ENCODE data around the gene CSTF1. TPM values are rescaled to one million over a fixed set of nuclear protein-coding genes. Genes with fewer than 3 reads are reported as not detected.

Gene CSTF1
- total and polyA plus RNA-seq, 2 experiments from 2014 or later: 15.4 to 34.8 TPM

DNA sequence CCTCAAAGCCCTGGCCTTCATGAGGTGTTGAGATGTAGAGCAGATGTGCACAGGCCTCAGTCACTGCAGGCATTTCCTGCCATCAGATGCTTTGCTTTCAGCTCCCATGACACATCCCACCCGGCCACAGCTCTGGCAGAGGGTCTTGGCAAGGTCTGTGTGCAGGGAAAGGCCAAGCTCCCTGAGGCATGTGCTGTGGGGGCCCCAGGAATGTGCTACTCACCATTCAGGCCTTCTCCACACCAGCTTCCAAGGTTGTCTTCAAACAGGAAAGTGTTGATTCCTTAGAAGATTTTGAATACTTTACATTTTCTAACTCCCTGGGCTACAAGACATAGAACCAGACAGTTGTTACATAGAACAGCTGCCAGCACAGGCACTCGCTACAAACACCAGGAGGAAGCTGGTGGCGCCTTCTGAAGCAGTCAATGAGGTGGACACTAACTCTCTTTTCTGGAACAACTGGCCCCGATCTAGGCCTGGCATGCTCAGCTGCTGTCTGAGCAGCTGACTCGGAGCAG, 47.4 kb downstream of the CSTF1 start:
- no peak overlapping the region for H3K4me3 ChIP-seq
- H3K79me2 ChIP-seq: no peaks in the 10 kb centered on the region
- H3K36me3 ChIP-seq (replicated peaks; ENCODE audit: insufficient read depth, low read depth): no peaks in the 10 kb centered on the region
- 48% methylated on average over 5 of the region's 5 CpGs for WGBS (ENCODE audit: low lambda C conversion rate, missing lambda C conversion rate)
- DNase-seq (ENCODE audit: low spot score): peak; percentile 30
- H3K4me1 ChIP-seq (ENCODE audit: insufficient read depth): peaks cover 11% of the 10 kb centered on the region
- TF ChIP-seq, protein P1, sequence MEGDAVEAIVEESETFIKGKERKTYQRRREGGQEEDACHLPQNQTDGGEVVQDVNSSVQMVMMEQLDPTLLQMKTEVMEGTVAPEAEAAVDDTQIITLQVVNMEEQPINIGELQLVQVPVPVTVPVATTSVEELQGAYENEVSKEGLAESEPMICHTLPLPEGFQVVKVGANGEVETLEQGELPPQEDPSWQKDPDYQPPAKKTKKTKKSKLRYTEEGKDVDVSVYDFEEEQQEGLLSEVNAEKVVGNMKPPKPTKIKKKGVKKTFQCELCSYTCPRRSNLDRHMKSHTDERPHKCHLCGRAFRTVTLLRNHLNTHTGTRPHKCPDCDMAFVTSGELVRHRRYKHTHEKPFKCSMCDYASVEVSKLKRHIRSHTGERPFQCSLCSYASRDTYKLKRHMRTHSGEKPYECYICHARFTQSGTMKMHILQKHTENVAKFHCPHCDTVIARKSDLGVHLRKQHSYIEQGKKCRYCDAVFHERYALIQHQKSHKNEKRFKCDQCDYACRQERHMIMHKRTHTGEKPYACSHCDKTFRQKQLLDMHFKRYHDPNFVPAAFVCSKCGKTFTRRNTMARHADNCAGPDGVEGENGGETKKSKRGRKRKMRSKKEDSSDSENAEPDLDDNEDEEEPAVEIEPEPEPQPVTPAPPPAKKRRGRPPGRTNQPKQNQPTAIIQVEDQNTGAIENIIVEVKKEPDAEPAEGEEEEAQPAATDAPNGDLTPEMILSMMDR (IDR thresholded peaks at IDR 0.05; ENCODE audit: poor library complexity): no peak
- TF ChIP-seq EZH2phosphoT487 (IDR thresholded peaks at IDR 0.05; ENCODE audit: low read depth, severe bottlenecking, unreplicated experiment): no peak
- no peak for TF ChIP-seq EZH2 (IDR thresholded peaks at IDR 0.05; ENCODE audit: borderline replicate concordance)
- H3K9me3 ChIP-seq (ENCODE audit: low read depth): no peaks in the 10 kb centered on the region
- no peaks in the 10 kb centered on the region for H3K27me3 ChIP-seq
- no peaks in the 10 kb centered on the region for H3K9me2 ChIP-seq (replicated peaks; ENCODE audit: insufficient read depth)
- H3K27ac ChIP-seq: peak overlapping the region; percentile 73
- peak overlapping the region; percentile 1 for H3K4me2 ChIP-seq
- H4K20me1 ChIP-seq (ENCODE audit: insufficient read depth, poor library complexity, severe bottlenecking): no peaks in the 10 kb centered on the region
- no peak overlapping the region for H2AFZ ChIP-seq

DNA sequence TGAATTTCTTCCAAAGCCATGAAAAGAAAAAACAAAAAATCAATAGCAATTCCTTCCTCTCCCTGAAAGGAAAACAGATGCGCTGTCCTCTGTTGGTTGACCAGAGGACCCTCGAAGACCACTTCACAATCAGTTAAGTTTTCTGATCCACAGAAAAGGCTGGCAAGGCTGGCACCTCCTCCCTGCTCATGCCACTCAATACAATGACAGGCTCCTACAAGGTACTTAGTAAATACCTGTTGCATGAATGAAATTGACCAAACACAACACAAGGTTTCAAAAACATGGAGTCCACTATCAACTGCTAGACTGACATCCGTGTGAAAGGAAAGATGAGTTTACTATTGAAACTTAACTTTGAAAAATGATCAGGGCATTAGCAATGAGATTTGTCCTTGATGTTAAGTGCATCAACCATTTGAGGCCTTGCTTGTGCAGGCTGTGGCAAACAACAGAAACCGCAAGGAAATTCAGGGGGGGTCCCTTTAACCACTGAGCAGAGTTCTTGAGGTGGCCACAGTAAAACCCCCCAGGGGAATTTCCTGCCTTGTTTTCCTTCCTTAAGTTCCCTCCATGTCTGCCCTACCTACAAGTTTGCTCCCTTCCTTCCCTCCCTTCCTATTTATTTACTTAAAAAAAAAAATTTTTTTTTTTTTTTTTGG, 48.0 kb downstream of the CSTF1 start:
- no peaks in the 10 kb centered on the region for H3K9me3 ChIP-seq (ENCODE audit: low read depth)
- no peak overlapping the region for H2AFZ ChIP-seq
- no peak for TF ChIP-seq EZH2phosphoT487 (IDR thresholded peaks at IDR 0.05; ENCODE audit: low read depth, severe bottlenecking, unreplicated experiment)
- TF ChIP-seq, protein P1 (IDR thresholded peaks at IDR 0.05; ENCODE audit: poor library complexity): no peak
- no peak for TF ChIP-seq EZH2 (IDR thresholded peaks at IDR 0.05; ENCODE audit: borderline replicate concordance)
- peak overlapping the region; percentile 73 for H3K27ac ChIP-seq
- H4K20me1 ChIP-seq (ENCODE audit: insufficient read depth, poor library complexity, severe bottlenecking): no peaks in the 10 kb centered on the region
- H3K4me3 ChIP-seq: no peak overlapping the region
- WGBS (ENCODE audit: low lambda C conversion rate, missing lambda C conversion rate): 91% methylated on average over 4 of the region's 4 CpGs
- H3K9me2 ChIP-seq (replicated peaks; ENCODE audit: insufficient read depth): no peaks in the 10 kb centered on the region
- H3K4me2 ChIP-seq: peak overlapping the region; percentile 1
- no peaks in the 10 kb centered on the region for H3K36me3 ChIP-seq (replicated peaks; ENCODE audit: insufficient read depth, low read depth)
- DNase-seq (ENCODE audit: low spot score): no peak
- no peaks in the 10 kb centered on the region for H3K27me3 ChIP-seq
- no peaks in the 10 kb centered on the region for H3K79me2 ChIP-seq
- peaks cover 11% of the 10 kb centered on the region for H3K4me1 ChIP-seq (ENCODE audit: insufficient read depth)

DNA sequence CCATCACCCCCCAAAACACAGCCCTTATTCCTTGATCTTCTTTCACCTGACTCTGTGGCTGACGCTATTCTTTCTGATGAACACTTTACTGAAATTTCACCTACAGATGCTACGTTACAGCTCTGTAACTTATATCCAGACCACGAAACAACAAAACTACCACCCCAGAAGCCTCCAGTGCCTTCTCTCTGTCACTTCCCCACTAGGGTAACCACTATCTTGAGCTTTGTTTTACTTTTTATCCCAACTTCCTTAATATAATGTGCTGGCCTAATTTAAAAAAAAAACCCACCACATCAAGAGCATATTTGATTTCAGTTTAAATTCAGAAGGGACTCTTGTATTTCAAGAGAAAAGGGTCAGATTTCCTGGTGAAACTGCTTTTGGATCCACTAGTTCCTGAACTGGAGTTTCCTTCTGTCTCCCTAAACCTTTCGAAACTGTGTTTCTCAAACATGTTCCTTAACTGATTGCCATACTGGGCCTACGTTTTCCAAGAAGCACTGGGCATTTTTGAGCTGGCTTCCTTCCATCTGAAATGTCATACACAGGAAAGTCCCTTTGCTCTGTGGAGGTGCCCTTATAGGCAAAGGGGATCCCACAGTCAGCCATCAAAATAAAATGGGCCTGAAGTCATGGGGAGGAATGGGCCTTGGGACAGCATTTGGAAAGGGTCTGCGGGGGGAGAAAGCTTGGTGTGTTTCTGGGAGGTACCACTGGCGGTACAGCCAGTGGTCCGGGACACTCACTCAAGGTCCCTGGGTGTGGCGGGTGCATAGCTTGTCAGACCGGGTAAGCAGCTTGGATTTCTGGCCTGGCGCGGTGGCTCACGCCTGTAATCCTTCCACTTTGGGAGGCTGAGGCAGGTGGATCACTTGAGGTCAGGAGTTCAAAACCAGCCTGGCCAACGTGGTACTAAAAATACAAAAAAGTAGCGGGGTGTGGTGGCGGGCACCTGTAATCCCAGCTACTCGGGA, 50.2 kb downstream of the CSTF1 start:
- Histone ChIP-seq H3K4me2 (no peak overlapping the region), H3K79me2 (no peaks in the 10 kb centered on the region), H2AFZ (no peak overlapping the region), H3K4me1 (ENCODE audit: insufficient read depth) (peaks cover 11% of the 10 kb centered on the region), H3K27ac (no peak overlapping the region), H3K4me3 (no peak overlapping the region), H3K36me3 (replicated peaks; ENCODE audit: insufficient read depth, low read depth) (no peaks in the 10 kb centered on the region), H3K9me3 (ENCODE audit: low read depth) (no peaks in the 10 kb centered on the region), H3K27me3 (no peaks in the 10 kb centered on the region), H3K9me2 (replicated peaks; ENCODE audit: insufficient read depth) (no peaks in the 10 kb centered on the region), H4K20me1 (ENCODE audit: insufficient read depth, poor library complexity, severe bottlenecking) (no peaks in the 10 kb centered on the region)
- no peak for DNase-seq (ENCODE audit: low spot score)
- WGBS (ENCODE audit: low lambda C conversion rate, missing lambda C conversion rate): 94% methylated on average over 17 of the region's 17 CpGs
- TF ChIP-seq, protein P1 (IDR thresholded peaks at IDR 0.05; ENCODE audit: poor library complexity): no peak
- TF ChIP-seq EZH2 (IDR thresholded peaks at IDR 0.05; ENCODE audit: borderline replicate concordance): no peak
- TF ChIP-seq EZH2phosphoT487 (IDR thresholded peaks at IDR 0.05; ENCODE audit: low read depth, severe bottlenecking, unreplicated experiment): no peak

Measured in hepatocyte (in vitro differentiated cells).